DMS 273 (cell line): ENCODE data around the gene RNF25.
A peak's percentile ranks its signal among the peaks of the same experiment; 100 is the strongest.

Experiments used
- DNase-seq: peaks from one replicate; lab custom pipeline; 2025; ENCODE audit not compliant: unreplicated experiment; lab: John Stamatoyannopoulos, UW

Gene RNF25, protein sequence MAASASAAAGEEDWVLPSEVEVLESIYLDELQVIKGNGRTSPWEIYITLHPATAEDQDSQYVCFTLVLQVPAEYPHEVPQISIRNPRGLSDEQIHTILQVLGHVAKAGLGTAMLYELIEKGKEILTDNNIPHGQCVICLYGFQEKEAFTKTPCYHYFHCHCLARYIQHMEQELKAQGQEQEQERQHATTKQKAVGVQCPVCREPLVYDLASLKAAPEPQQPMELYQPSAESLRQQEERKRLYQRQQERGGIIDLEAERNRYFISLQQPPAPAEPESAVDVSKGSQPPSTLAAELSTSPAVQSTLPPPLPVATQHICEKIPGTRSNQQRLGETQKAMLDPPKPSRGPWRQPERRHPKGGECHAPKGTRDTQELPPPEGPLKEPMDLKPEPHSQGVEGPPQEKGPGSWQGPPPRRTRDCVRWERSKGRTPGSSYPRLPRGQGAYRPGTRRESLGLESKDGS

DNA sequence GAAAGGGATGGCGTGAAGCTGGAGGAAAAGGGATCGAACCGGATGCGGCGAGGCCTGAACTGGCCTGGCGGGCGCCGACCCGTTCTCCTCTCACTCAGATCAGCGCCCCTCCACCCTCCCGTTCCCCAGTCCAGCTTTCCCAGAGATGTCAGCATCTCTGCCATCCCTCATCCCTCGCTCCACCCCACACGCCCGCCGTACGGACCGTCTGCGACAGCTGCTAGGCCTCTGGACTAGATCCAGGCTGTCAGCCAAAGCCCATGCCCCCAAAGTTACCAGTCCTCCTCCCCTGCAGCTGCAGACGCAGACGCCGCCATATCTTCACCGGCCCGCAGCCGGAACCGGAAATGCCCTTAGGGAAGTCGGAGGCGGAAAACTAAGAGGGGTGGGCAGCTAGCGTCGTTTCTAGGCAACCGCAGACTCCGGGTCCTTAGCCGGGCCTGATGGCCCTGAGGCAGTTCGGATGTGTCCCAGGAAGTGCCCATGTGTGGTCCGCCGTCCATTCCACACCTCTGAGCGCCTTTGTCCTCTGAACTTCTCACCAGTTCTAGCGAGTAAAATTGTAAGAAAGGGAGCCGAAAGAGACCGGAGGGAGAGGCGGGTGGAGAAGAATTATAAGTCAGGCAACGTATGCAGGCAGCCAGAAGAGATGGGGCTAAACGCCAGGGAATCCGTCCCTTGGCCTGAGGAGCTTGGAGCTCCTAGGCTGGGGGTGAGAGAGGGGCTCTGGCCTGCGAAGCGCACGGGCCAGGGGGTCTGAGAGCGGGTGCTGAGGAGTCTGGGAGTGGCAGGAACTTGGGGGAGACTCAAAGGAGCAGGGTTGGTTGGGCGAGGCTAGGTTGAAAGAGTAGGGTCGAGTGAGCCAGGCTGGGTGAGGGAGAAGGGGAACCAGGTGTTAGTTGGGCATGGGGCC is at the start of gene RNF25, which contains the start of gene STK36:
Gene RNF25 (minus strand): TSS at position 349 of the 913 bp plus-strand sequence. CDS start 32 bp downstream, at position 317.
Gene STK36 (plus strand): TSS at position 433 of the 913 bp plus-strand sequence. CDS start 744 bp downstream, outside the sequence.
- DNase-seq: peak; percentile 97

DNA sequence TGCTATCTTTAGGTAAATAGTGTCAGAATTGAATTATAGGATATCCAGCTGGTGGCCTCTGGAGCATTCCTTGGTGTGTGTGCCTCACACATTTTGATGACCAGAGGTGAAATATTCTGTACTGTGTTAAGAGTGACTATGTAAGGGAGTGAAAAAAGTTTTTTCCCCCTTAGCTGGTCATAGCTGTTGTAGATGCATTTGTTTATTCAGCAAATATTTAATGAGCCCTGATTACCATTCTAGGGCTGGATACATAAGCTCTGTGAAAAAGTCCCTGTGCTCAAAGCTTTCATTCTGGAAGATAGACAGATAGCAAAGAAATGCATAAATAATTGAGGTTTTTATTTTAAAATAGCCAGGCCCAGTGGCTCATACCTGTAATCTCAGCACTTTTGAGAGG is 49.7 kb upstream of the RNF25 start:
- no peak for DNase-seq

DNA sequence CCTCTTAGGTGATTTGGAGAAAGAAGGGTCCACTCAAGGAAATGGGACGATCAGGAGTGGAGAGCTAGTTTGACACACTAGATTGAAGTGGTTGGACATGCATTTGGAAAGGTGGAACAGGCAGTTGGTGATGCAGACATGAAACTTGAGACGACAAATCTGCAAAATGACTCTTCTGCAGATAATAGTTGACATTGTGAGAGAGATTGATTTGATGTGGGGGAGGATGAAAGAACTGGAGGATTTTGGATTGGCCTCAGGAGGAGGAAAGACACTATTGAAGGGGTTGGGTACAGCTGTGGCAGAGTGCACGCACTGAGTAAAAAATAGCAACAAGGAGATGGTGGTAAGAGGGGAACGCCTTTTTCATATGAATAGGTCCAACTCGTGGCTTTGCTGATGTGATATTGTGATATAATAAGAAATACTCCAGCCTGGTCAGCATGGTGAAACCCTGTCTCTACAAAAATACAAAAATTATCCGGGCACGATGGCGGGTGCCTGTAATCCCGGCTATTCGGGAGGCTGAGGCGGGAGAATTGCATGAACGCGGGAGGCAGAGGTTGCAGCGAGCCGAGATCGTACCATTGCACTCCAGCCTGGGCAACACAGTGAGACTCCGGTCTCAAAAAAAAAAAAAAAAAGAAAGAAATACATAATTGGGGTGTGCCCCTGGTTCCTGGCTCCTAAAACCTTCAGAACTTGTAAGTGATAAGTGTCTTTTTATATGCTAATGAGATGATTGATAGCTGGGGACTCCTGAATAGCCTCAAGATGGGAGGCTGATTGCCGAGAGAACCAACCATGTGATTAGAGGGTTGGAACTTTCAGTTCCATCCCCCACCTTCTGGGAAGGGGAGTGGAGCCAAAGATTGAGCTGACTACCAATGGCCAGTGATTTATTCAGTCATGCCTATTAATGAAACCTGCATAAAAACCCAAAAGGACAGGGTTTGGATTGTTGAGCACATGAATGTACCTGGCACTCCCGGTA is 48.5 kb upstream of the RNF25 start:
- DNase-seq: no peak

DNA sequence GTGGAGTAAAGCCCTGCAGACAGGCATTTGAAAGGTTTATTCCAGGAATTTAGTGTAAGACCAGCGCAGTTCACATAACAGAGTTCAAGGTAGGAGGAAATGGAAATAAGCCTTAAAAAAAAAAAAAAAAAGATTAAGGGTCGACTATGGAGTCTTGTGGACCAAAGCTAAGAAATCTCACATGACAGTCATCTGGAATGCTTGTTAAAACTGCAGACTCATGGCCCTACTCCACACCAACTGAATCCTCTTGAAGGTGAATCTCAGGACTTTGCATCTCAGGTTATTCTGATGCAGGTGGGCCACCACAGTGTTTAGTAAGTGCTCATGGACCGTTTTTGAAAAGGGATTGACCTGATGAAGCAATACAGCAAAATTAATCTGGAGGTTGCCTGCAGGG is 47.7 kb upstream of the RNF25 start:
- DNase-seq: no peak

DNA sequence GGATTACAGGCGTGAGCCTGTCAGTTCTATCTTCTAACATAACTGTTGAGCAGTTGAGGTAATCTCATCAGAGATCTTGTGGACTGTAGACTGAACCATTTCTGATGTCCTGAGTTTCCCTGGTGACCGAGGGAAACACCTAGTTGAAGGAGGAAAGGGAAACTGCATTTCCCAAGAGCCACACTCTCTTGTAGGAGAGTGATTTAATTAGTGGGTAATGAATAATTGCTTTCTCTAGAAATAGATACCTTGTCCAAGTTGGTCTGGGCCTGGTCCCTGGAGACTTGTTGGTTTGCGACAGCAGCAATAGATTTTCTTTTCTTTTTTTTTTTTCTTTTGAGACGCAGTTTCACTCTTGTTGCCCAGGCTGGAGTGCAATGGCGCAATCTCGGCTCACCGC is 46.3 kb upstream of the RNF25 start:
- DNase-seq: no peak

DNA sequence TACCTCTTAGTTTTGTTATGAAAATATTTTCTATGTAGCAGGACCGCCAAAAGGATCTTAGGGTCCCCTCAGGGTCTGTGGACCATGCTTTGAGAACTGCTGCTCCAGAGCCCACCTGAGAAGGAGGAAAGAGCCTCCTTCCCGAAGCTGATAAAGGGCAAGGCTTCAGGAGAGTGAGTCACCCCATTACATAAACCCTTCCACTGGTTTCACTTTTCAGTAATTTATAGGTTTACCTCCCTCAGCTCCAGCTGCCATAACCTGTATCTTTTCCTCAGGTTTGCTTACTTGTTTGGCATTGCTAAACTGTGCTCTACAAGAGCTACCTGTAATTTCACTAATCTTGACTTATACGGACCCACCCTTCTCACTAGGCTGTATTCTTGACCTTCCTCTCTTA is 45.5 kb upstream of the RNF25 start:
- peak; percentile 8 for DNase-seq

DNA sequence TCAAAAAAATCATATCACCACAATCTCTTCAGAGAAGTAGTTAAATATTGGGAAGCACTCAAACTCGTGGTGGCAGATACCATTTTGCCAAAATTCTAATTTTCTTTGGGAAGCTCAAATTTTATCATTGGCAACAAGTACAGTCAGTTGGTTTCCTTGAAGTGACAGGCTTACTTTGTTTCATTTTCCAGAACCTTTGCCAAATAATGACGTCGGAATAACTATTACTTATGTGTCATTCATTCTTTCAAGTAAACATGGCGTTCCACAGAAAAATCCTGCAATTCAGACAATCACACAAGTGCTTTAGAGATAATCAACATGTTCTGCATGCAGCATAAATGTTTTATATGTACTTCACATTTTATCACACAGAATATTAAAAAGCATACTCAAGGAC is 44.3 kb upstream of the RNF25 start:
- no peak for DNase-seq

DNA sequence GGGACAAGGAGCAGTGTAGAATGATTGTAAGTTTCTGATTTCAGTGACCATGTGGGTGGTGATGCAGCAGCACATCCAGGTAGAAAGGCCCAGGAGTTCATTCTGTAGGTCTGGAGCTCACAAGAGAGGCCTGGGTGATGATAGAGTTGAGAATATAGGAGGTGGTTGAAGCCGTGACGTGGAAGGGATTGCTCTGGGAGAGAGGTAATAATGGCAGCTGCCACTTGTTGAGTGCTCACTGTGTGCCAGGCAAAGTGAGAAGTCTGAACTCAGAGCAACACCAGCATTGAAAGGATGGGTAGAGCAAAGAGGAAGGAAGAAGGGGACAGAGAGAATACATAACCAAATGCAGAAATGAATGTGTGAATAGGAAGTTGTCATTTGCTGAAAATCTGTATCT is 42.1 kb upstream of the RNF25 start:
- DNase-seq: no peak

DNA sequence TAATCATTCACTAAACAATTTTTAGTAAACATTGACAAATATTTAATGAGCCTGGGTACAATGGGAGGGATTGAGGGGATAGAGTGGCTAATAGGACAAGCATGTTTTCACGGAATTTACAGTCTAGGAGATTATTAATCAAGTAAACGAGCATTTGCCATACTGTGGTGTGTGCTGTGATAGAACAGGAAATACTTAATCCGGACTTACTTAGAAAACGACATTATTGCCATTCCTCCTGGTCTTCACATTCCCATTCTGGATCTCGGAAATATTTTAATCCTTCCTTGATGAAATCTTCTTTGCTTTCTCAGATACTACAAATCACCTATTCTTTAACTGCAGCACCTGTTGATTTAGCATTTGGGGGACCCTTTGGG is 39.7 kb upstream of the RNF25 start:
- peak; percentile 24 for DNase-seq

DNA sequence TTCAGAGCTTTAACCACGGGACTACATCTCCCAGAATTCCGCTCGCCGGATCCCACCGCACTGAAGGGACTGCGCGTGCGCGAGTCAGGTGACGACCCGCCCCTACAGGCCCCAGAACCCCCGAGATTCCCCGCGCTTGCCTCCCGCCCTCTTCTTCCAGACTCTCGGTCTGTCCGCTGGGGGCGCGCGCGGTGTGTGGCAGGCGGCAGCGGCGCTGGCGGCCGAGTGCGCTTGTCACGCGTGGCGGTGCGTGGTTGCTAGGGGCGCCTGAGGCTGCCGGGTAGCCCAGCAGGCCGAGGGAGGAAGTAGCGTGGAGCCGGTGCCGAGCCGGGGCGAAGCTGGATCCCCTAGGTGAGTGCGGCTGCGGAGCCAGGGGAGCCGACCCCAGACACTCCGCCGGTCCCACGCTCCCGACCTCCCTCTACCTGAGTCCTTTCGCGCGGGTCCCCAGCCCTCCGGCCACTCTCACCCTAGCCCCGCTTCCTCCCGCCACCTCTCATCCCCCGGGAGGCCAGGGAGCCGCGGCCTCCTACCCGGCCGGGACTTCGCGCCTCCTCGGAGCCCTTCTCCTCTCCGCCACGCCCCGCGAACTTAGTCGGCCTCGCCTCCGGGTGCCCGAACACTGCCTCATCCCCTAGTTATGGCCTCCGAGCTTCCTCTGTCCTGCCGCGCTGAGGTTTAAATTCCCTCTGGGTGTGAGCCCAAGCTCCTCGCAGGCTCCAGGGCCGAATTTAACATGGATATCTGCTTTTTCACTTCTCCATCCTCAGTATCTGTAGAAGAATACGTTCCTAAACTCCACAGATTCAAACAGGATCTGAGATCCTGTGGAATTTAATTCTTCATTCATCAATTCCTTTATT is 39.1 kb upstream of the RNF25 start, which contains the start of gene TTLL4:
Gene TTLL4 (plus strand): TSS at position 149 of the 863 bp plus-strand sequence. CDS start 26,842 bp downstream, outside the sequence.
- DNase-seq: peak; percentile 99

DNA sequence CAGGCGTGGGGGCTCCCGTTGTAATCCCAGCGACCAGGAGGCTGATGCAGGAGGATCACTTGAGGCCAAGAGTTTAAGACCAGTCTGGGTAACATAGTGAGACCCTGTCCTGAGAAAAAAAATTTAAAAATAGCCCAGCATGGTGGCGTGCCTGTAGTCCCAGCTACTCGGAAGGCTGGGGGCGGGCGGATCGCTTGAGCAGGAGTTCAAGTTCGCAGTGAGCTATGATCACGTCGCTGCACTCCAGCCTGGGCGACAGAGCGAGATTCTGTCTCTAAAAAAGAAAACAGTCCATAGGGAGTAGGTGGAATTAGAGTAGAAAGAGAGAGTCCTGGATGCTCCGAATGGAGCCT is 38.5 kb upstream of the RNF25 start:
- DNase-seq: no peak

DNA sequence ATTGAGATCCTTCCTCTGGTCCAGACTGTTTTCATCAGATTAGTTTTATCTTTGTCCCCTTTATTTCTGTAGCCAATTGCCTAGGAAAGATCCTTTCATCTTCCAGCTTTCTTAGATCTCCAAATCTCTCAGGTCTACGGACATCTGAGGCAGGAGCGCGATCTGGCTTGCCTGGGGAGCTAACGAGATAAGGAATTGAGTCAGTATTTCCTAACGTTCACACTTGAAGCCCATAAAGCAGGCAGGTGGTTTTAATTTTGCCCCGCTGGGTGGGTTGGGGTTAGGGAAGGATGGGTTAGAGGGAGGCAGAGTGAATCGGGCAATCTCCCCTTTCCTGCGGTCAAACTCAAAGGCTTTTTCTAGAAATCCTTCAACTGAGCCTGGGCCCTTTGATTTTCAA is 38.1 kb upstream of the RNF25 start:
- DNase-seq: no peak

DNA sequence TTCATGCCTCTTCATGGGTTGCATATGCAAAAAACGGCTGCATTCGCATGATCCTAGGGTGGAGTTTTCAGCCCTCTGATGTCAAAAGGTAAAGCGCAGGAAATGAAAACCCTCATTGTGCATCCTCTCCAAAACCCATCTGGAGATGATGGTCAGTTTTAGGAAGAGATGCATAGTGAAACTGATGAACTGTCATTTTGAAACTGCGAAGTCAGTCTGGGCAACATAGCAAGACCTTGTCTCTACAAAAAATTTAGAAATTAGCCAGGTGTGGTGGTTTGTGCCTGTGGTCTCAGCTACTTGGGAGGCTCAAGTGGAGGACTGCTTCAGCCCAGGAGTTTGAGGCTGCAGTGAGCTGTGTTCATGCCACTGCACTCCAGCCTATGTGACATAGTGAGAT is 36.3 kb upstream of the RNF25 start:
- no peak for DNase-seq

DNA sequence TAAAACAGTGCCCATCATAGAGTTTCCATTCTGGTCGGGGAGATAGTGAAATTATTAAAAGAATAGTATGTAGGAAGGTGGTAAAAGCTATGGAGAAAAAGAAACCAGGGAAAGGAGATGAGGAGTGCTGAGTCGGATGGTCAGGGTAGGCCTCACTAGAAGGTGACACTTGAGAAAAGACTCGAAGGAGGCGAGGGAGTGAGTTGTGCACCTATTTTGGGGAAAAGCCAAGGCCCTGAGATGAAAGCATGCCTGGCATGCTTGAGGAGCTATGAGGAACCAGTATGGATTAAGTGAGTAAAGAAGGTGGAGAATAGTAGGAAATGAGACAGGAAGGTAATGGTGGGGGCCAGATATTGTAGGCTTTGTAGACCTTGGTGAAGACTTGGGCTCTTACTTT is 31.5 kb upstream of the RNF25 start:
- DNase-seq: no peak

DNA sequence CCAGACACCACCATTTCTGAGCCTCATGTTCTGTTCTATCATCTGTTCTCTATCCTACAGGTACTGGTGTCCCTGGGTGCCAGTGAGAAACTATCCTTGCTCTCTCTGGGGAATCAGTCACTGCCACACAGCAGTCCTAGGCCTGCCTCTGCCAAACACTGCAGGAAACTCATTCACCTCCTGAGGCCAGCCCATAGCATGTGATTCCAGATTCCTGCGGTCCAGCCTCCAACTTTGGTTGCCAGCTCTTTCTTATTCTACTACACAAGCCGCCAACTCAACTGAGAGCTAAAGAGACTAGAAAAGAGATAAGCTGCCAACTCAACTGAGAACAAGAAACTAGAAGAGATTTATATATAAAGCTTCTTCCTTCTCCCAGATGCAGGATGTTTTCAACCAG is 30.0 kb upstream of the RNF25 start:
- no peak for DNase-seq

DNA sequence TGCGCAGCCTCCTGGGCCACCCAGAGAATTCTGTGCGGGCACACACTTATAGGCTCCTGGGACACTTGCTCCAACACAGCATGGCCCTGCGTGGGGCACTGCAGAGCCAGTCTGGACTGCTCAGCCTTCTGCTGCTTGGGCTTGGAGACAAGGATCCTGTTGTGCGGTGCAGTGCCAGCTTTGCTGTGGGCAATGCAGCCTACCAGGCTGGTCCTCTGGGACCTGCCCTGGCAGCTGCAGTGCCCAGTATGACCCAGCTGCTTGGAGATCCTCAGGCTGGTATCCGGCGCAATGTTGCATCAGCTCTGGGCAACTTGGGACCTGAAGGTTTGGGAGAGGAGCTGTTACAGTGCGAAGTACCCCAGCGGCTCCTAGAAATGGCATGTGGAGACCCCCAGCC is 27.1 kb upstream of the RNF25 start:
- DNase-seq: no peak

DNA sequence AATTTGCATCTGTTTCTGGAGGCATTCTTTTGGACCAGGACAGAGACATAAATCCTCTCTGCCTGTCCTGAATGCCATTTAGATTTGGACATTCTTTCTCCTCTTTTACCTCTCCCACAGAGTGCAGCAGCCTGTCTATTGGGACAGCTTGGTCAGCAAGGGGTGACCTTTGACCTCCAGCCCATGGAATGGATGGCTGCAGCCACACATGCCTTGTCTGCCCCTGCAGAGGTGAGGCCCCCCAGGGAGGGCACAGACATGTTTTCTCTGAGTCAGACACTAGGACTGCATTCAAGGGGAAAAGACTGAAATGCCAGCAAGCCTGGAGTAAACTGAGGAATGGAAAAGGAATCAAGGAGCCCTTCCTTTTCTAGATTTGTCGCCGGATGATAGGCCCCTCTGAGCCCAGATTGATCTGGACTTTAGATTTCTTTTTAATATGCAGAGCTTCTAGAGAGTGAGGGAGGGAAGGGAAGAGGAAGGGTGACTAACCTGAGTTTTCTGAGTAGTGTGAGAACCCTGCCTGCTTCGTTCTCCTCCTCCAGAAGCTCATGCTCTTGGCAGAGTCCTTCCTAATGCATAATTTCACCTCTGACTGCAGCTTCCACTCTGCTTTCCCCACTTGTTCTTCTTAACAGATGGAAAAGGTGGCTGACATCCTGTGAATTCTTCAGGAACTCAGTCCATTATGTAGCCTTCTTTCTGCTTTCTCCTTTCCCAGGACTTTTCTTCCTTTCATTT is 22.8 kb upstream of the RNF25 start:
- DNase-seq: no peak

DNA sequence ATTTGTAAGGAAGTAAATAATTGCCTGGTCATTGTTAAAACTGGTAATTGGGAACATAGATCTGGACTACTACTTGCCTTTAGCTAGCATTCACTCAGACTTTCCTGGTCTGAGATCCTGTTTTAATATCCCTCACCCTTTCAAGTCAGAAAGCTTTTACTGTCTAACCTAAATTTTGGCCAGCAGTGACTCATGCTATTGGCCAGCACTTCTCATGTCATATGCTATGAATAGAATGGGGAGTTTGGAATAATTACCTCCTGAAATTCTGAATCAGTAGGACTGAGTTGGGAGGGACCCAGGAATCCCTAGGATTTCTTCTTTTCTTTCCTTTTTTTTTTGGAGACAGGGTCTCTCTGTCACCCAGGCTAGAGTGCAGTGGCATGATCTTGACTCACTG is 19.4 kb upstream of the RNF25 start:
- DNase-seq: no peak
